Measurements from ENCODE around the gene FAM180A.
"Not testable (repeated sequence)": the region's sequence is repeated elsewhere in the genome, so short reads cannot be mapped to it uniquely, and the experiment has no call there.

The FAM180A gene

GRCh38 chr7:135697276-135698049 lies 51.1 kb downstream of the FAM180A start:
- no peak overlapping the region for H2AFZ ChIP-seq (ENCODE audit: low read depth, low read length)
- H3K4me1 ChIP-seq (ENCODE audit: insufficient read depth, low read length): no peaks in the 10 kb centered on the region

GRCh38 chr7:135693558-135693957 lies 55.1 kb downstream of the FAM180A start:
- no peaks in the 10 kb centered on the region for H3K4me1 ChIP-seq (ENCODE audit: insufficient read depth, low read length)
- H2AFZ ChIP-seq (ENCODE audit: low read depth, low read length): no peak overlapping the region
- no peaks in the 10 kb centered on the region for H3K9me3 ChIP-seq (ENCODE audit: low read length)
- H3K36me3 ChIP-seq (ENCODE audit: insufficient read depth, low read length): peaks cover 18% of the 10 kb centered on the region
- H3K27me3 ChIP-seq (ENCODE audit: insufficient read depth, low read length): no peaks in the 10 kb centered on the region
- no peak overlapping the region for H3K4me3 ChIP-seq (ENCODE audit: low read length)

More at GRCh38 chr7:135697276-135698049, 51.1 kb downstream of the FAM180A start:
- H3K36me3 ChIP-seq (ENCODE audit: insufficient read depth, low read length): peaks cover 4% of the 10 kb centered on the region
- H3K9me3 ChIP-seq (ENCODE audit: low read length): no peaks in the 10 kb centered on the region
- H3K27me3 ChIP-seq (ENCODE audit: insufficient read depth, low read length): no peaks in the 10 kb centered on the region
- H3K4me3 ChIP-seq (ENCODE audit: low read length): no peak overlapping the region

- not testable (repeated sequence) for H3K4me1 ChIP-seq (ENCODE audit: insufficient read depth, low read length); H2AFZ ChIP-seq (ENCODE audit: low read depth, low read length); H3K4me3 ChIP-seq (ENCODE audit: low read length); H3K27me3 ChIP-seq (ENCODE audit: insufficient read depth, low read length); H3K9me3 ChIP-seq (ENCODE audit: low read length)
- H3K36me3 ChIP-seq (ENCODE audit: insufficient read depth, low read length): peaks cover 18% of the 10 kb centered on the region
Measured at GRCh38 chr7:135692606-135693005, 56.0 kb downstream of the FAM180A start.

GRCh38 chr7:135692055-135692454 lies 56.6 kb downstream of the FAM180A start:
- Histone ChIP-seq H3K9me3 (ENCODE audit: low read length) (no peaks in the 10 kb centered on the region), H3K4me3 (ENCODE audit: low read length) (no peak overlapping the region), H3K4me1 (ENCODE audit: insufficient read depth, low read length) (no peaks in the 10 kb centered on the region), H2AFZ (ENCODE audit: low read depth, low read length) (no peak overlapping the region), H3K36me3 (ENCODE audit: insufficient read depth, low read length) (peaks cover 18% of the 10 kb centered on the region), H3K27me3 (ENCODE audit: insufficient read depth, low read length) (no peaks in the 10 kb centered on the region)

GRCh38 chr7:135690566-135690965 lies 58.0 kb downstream of the FAM180A start:
- Histone ChIP-seq H2AFZ (ENCODE audit: low read depth, low read length) (no peak overlapping the region), H3K27me3 (ENCODE audit: insufficient read depth, low read length) (no peaks in the 10 kb centered on the region)

GRCh38 chr7:135687466-135687865 lies 61.1 kb downstream of the FAM180A start:
- H3K4me1 ChIP-seq (ENCODE audit: insufficient read depth, low read length): no peaks in the 10 kb centered on the region
- no peaks in the 10 kb centered on the region for H3K27me3 ChIP-seq (ENCODE audit: insufficient read depth, low read length)
- H2AFZ ChIP-seq (ENCODE audit: low read depth, low read length): no peak overlapping the region
- H3K9me3 ChIP-seq (ENCODE audit: low read length): no peaks in the 10 kb centered on the region
- H3K4me3 ChIP-seq (ENCODE audit: low read length): no peak overlapping the region
- peaks cover 14% of the 10 kb centered on the region for H3K36me3 ChIP-seq (ENCODE audit: insufficient read depth, low read length)

More at GRCh38 chr7:135690566-135690965, 58.0 kb downstream of the FAM180A start:
- Histone ChIP-seq H3K36me3 (ENCODE audit: insufficient read depth, low read length) (peaks cover 18% of the 10 kb centered on the region), H3K4me3 (ENCODE audit: low read length) (no peak overlapping the region), H3K9me3 (ENCODE audit: low read length) (no peaks in the 10 kb centered on the region), H3K4me1 (ENCODE audit: insufficient read depth, low read length) (no peaks in the 10 kb centered on the region)

GRCh38 chr7:135685306-135686084 lies 63.1 kb downstream of the FAM180A start:
- Histone ChIP-seq H3K36me3 (ENCODE audit: insufficient read depth, low read length) (peaks cover 5% of the 10 kb centered on the region), H2AFZ (ENCODE audit: low read depth, low read length) (no peak overlapping the region), H3K9me3 (ENCODE audit: low read length) (no peaks in the 10 kb centered on the region), H3K27me3 (ENCODE audit: insufficient read depth, low read length) (no peaks in the 10 kb centered on the region), H3K4me3 (ENCODE audit: low read length) (no peak overlapping the region), H3K4me1 (ENCODE audit: insufficient read depth, low read length) (no peaks in the 10 kb centered on the region)

- Histone ChIP-seq H2AFZ (ENCODE audit: low read depth, low read length) (no peak overlapping the region), H3K27me3 (ENCODE audit: insufficient read depth, low read length) (no peaks in the 10 kb centered on the region), H3K36me3 (ENCODE audit: insufficient read depth, low read length) (peaks cover 5% of the 10 kb centered on the region), H3K4me3 (ENCODE audit: low read length) (no peak overlapping the region), H3K4me1 (ENCODE audit: insufficient read depth, low read length) (no peaks in the 10 kb centered on the region), H3K9me3 (ENCODE audit: low read length) (no peaks in the 10 kb centered on the region)
Measured at GRCh38 chr7:135684699-135685098, 63.9 kb downstream of the FAM180A start.

GRCh38 chr7:135684136-135684535 lies 64.5 kb downstream of the FAM180A start:
- Histone ChIP-seq H3K4me3 (ENCODE audit: low read length) (no peak overlapping the region), H3K9me3 (ENCODE audit: low read length) (no peaks in the 10 kb centered on the region), H2AFZ (ENCODE audit: low read depth, low read length) (no peak overlapping the region), H3K27me3 (ENCODE audit: insufficient read depth, low read length) (no peaks in the 10 kb centered on the region), H3K4me1 (ENCODE audit: insufficient read depth, low read length) (no peaks in the 10 kb centered on the region), H3K36me3 (ENCODE audit: insufficient read depth, low read length) (no peaks in the 10 kb centered on the region)

- Histone ChIP-seq H3K4me3 (ENCODE audit: low read length) (no peak overlapping the region), H3K27me3 (ENCODE audit: insufficient read depth, low read length) (no peaks in the 10 kb centered on the region), H3K36me3 (ENCODE audit: insufficient read depth, low read length) (no peaks in the 10 kb centered on the region), H3K9me3 (ENCODE audit: low read length) (no peaks in the 10 kb centered on the region), H3K4me1 (ENCODE audit: insufficient read depth, low read length) (no peaks in the 10 kb centered on the region), H2AFZ (ENCODE audit: low read depth, low read length) (no peak overlapping the region)
Measured at GRCh38 chr7:135683609-135684008, 65.0 kb downstream of the FAM180A start.

- Histone ChIP-seq H3K9me3 (ENCODE audit: low read length) (no peaks in the 10 kb centered on the region), H3K4me1 (ENCODE audit: insufficient read depth, low read length) (no peaks in the 10 kb centered on the region), H3K36me3 (ENCODE audit: insufficient read depth, low read length) (peaks cover 11% of the 10 kb centered on the region), H3K27me3 (ENCODE audit: insufficient read depth, low read length) (no peaks in the 10 kb centered on the region), H3K4me3 (ENCODE audit: low read length) (no peak overlapping the region), H2AFZ (ENCODE audit: low read depth, low read length) (no peak overlapping the region)
Measured at GRCh38 chr7:135682191-135682590, 66.4 kb downstream of the FAM180A start.

- Histone ChIP-seq H2AFZ (ENCODE audit: low read depth, low read length) (no peak overlapping the region), H3K27me3 (ENCODE audit: insufficient read depth, low read length) (no peaks in the 10 kb centered on the region), H3K36me3 (ENCODE audit: insufficient read depth, low read length) (peaks cover 13% of the 10 kb centered on the region), H3K9me3 (ENCODE audit: low read length) (no peaks in the 10 kb centered on the region), H3K4me3 (ENCODE audit: low read length) (no peak overlapping the region), H3K4me1 (ENCODE audit: insufficient read depth, low read length) (no peaks in the 10 kb centered on the region)
Measured at GRCh38 chr7:135681762-135682161, 66.9 kb downstream of the FAM180A start.

All from neuron (in vitro differentiated cells).